Measurements from ENCODE around the gene IL9. TPM values are rescaled to one million over a fixed set of nuclear protein-coding genes. Genes with fewer than 3 reads are reported as not detected.

Gene IL9
- total RNA-seq, 4 donors from 2014 or later: not detected

GRCh38 chr5:135851186-135851914 lies 44.3 kb downstream of the IL9 start:
- no peak for TF ChIP-seq POLR2A (IDR thresholded peaks at IDR 0.05)
- TF ChIP-seq, protein P1, sequence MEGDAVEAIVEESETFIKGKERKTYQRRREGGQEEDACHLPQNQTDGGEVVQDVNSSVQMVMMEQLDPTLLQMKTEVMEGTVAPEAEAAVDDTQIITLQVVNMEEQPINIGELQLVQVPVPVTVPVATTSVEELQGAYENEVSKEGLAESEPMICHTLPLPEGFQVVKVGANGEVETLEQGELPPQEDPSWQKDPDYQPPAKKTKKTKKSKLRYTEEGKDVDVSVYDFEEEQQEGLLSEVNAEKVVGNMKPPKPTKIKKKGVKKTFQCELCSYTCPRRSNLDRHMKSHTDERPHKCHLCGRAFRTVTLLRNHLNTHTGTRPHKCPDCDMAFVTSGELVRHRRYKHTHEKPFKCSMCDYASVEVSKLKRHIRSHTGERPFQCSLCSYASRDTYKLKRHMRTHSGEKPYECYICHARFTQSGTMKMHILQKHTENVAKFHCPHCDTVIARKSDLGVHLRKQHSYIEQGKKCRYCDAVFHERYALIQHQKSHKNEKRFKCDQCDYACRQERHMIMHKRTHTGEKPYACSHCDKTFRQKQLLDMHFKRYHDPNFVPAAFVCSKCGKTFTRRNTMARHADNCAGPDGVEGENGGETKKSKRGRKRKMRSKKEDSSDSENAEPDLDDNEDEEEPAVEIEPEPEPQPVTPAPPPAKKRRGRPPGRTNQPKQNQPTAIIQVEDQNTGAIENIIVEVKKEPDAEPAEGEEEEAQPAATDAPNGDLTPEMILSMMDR (IDR thresholded peaks at IDR 0.05): no peak
- Histone ChIP-seq H3K27me3 (peaks cover 0 to 3% (median 0%) of the 10 kb centered on the region in 4 donors), H3K4me1 (no peaks in the 10 kb centered on the region), H3K9me3 (no peaks in the 10 kb centered on the region), H3K36me3 (no peaks in the 10 kb centered on the region), H3K4me3 (no peak overlapping the region), H3K27ac (no peak overlapping the region)
- intact Hi-C loops (cut with DNase I): no loop called here
- DNase-seq: no peak
- 82 to 86% methylated on average over 11 to 18 of the region's 24 CpGs for WGBS, 2 donors

DNA sequence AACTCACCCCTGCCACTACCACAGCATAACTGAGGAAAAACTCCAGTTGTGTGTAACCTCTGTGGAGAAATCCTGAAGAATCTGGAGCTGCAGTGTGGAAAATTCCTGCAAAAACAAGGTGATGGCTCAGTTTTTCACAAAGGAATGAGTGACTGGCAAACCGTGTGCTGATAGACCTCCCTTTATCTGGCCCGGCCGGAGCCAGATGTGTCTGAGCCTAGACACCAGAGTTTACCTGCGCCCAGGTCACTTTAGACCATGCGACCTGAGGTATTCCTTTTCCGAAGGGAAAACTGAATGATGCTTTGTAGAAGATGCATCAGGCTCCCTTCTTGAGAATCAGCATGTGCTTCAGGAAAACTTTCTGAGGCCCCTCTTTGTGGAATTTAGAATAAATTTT lies 45.0 kb downstream of the IL9 start:
- 84 to 90% methylated on average over 4 to 6 of the region's 6 CpGs for WGBS, 2 donors
- intact Hi-C loops (cut with DNase I): no loop called here
- H3K4me3 ChIP-seq: no peak overlapping the region
- H3K36me3 ChIP-seq: no peaks in the 10 kb centered on the region
- H3K9me3 ChIP-seq: no peaks in the 10 kb centered on the region
- no peaks in the 10 kb centered on the region for H3K27me3 ChIP-seq
- TF ChIP-seq, protein P1 (IDR thresholded peaks at IDR 0.05): no peak
- no peak for TF ChIP-seq POLR2A (IDR thresholded peaks at IDR 0.05)
- no peaks in the 10 kb centered on the region for H3K4me1 ChIP-seq
- H3K27ac ChIP-seq: no peak overlapping the region
- no peak for DNase-seq

GRCh38 chr5:135850231-135850630 lies 45.4 kb downstream of the IL9 start:
- TF ChIP-seq, protein P1 (IDR thresholded peaks at IDR 0.05): no peak
- TF ChIP-seq POLR2A (IDR thresholded peaks at IDR 0.05): no peak
- intact Hi-C loops (cut with DNase I): no loop called here
- no peak overlapping the region for H3K4me3 ChIP-seq
- no peaks in the 10 kb centered on the region for H3K27me3 ChIP-seq
- no peaks in the 10 kb centered on the region for H3K4me1 ChIP-seq
- 93% methylated on average over 4 of the region's 9 CpGs; no CpG with 5 or more reads in 1 of the 2 donors for WGBS, 2 donors
- no peak overlapping the region for H3K27ac ChIP-seq
- H3K36me3 ChIP-seq: no peaks in the 10 kb centered on the region
- DNase-seq: no peak
- no peaks in the 10 kb centered on the region for H3K9me3 ChIP-seq

GRCh38 chr5:135847976-135848375 lies 47.7 kb downstream of the IL9 start:
- TF ChIP-seq, protein P1 (IDR thresholded peaks at IDR 0.05): no peak
- no peak for TF ChIP-seq POLR2A (IDR thresholded peaks at IDR 0.05)
- whole genome bisulfite sequencing, 2 donors: 50 to 88% methylated on average over 1 of the region's 1 CpG
- intact Hi-C loops (cut with DNase I): no loop called here

DNA sequence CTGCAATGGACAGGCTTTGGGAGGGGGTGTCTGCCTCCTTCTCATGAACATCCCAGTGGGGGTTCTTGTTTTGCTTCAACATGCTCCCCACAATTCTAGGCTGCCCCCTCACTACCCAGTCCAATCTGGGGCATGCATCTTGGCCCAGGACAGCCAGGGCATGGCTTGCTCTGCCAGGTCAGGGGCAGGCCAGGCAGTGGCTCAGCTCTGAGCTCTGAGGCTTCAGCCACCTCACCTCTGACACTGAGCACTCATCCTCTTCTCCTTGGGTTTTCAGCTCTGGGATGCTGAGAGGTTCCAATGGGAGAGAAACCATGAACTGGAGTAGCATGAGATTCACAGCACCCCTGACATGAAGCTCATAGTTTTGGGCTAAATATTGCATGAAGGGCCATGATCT lies 49.3 kb downstream of the IL9 start:
- peaks cover 0 to 19% (median 0%) of the 10 kb centered on the region in 4 donors for H3K27me3 ChIP-seq
- H3K27ac ChIP-seq: no peak overlapping the region
- H3K9me3 ChIP-seq: no peaks in the 10 kb centered on the region
- no peaks in the 10 kb centered on the region for H3K4me1 ChIP-seq
- H3K4me3 ChIP-seq: no peak overlapping the region
- no peak for TF ChIP-seq POLR2A (IDR thresholded peaks at IDR 0.05)
- TF ChIP-seq, protein P1 (IDR thresholded peaks at IDR 0.05): no peak
- intact Hi-C loops (cut with DNase I): no loop called here
- DNase-seq: no peak
- no peaks in the 10 kb centered on the region for H3K36me3 ChIP-seq

More at GRCh38 chr5:135847976-135848375, 47.7 kb downstream of the IL9 start:
- Histone ChIP-seq H3K9me3 (no peaks in the 10 kb centered on the region), H3K27me3 (peaks cover 0 to 4% (median 0%) of the 10 kb centered on the region in 4 donors), H3K4me3 (no peak overlapping the region), H3K4me1 (no peaks in the 10 kb centered on the region), H3K27ac (no peak overlapping the region), H3K36me3 (no peaks in the 10 kb centered on the region)
- no peak for DNase-seq
